Body of pancreas (tissue), 4 donors: ENCODE measurements around the gene POLD1. TPM values are rescaled to one million over a fixed set of nuclear protein-coding genes. Genes with fewer than 3 reads are reported as not detected.

ENCODE experiments used
- ATAC-seq: fragments of 150-250 bp; one replicate; pipeline ENCODE4 v1.9.1; 2016
- DNase-seq, 4 donors: peaks; one replicate each; pipeline ENCODE4 v3.0.0-alpha.2; 2019
- H3K27ac ChIP-seq, 4 donors: fragments of 200-600 bp; sonication (generic); 1 replicate in 3 of 4; 2 replicates in 1 of 4; pipeline versions ENCODE4 v1.5.1 to v1.6.1; 2016 to 2019; ENCODE audit warnings: mild to moderate bottlenecking in 1 of 4, mixed read lengths in 1 of 4, moderate library complexity in 1 of 4
- H3K27me3 ChIP-seq, 2 donors: fragments of 200-600 bp; sonication (generic); one replicate each; pipeline ENCODE4 v1.6.0; 2016; ENCODE audit warnings: mild to moderate bottlenecking in 1 of 2
- H3K36me3 ChIP-seq, 2 donors: fragments of 200-600 bp; sonication (generic); replicated peaks in 1 of 2; 2 replicates each; pipeline ENCODE4 v1.5.1; 2016; ENCODE audit warnings: low read depth in 2 of 2; ENCODE audit not compliant: insufficient read depth in 1 of 2
- H3K4me1 ChIP-seq: fragments of 200-600 bp; sonication (generic); one replicate; pipeline ENCODE4 v1.6.0; 2016
- H3K4me3 ChIP-seq, 2 donors: fragments of 200-600 bp; sonication (generic); 1 replicate in 1 of 2; 2 replicates in 1 of 2; pipeline ENCODE4 v1.5.1; 2016 to 2019
- H3K9me3 ChIP-seq, 3 donors: fragments of 200-600 bp; sonication (generic); 1 replicate in 2 of 3; 2 replicates in 1 of 3; pipeline ENCODE4 v1.5.1; 2016
- POLR2A ChIP-seq, 3 donors: fragments of 450-650 bp; IDR thresholded peaks; one replicate each; pipeline ENCODE4 v1.6.1; 2016; ENCODE audit warnings: antibody characterized with exemption in 3 of 3, mild to moderate bottlenecking in 2 of 3
- WGBS, 2 donors: methylation state at CpG; one replicate each; pipeline ENCODE4 v1.1.5; 2017; 5-methylcytosine and 5-hydroxymethylcytosine counted together
- intact Hi-C: fragments of 100-400 bp; cut with DNase I; formaldehyde crosslinking; loops from one replicate; pipeline ENCODE4 v1.15.1; 2023
- total RNA-seq, 2 donors: library from RNA; depleted of rRNA; stranded (reverse); fragments of >200 nt; gene quantifications; one replicate each; pipeline ENCODE4 v1.1.0, GENCODE V29; 2016
- TF ChIP-seq, protein P1 (sequence below), 7 experiments: fragments of 450-650 bp in 4 of 7; fragments of 200-600 bp in 3 of 7; sonication (generic) in 3 of 7; IDR thresholded peaks; one replicate each; pipeline ENCODE4 v1.5.1; 2016 to 2019; ENCODE audit warnings: antibody characterized with exemption in 7 of 7

The POLD1 gene
- total RNA-seq, 2 donors from 2014 or later, result 13.2 to 13.8 TPM

DNA sequence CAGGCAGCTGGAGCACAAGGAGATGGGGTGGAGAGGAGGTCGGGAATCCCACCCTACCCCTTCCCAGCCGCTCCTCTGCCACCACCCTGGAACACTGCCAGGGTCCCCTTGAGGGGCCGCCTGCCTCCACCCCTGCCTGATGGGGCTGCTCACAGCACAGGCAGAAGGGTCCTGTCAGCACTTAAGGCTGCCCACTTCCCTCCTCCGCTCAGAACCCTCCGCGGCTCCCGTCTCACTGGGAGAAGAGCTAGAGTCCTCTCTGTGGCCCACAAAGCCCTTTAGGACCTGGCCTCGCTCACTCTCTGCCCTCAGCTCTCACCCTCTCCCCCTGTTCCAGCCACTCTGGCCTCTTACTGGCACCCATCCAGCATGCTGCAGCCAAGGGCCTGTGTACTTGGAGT lies 3.4 kb upstream of the POLD1 start:
- H3K27ac ChIP-seq, result no peak overlapping the region
- H3K36me3 ChIP-seq, result peaks cover 0 to 23% of the 10 kb centered on the region in 2 donors
- ATAC-seq, result no peak
- no peaks in the 10 kb centered on the region for H3K9me3 ChIP-seq
- no peak for TF ChIP-seq POLR2A (IDR thresholded peaks at IDR 0.05)
- TF ChIP-seq, protein P1, sequence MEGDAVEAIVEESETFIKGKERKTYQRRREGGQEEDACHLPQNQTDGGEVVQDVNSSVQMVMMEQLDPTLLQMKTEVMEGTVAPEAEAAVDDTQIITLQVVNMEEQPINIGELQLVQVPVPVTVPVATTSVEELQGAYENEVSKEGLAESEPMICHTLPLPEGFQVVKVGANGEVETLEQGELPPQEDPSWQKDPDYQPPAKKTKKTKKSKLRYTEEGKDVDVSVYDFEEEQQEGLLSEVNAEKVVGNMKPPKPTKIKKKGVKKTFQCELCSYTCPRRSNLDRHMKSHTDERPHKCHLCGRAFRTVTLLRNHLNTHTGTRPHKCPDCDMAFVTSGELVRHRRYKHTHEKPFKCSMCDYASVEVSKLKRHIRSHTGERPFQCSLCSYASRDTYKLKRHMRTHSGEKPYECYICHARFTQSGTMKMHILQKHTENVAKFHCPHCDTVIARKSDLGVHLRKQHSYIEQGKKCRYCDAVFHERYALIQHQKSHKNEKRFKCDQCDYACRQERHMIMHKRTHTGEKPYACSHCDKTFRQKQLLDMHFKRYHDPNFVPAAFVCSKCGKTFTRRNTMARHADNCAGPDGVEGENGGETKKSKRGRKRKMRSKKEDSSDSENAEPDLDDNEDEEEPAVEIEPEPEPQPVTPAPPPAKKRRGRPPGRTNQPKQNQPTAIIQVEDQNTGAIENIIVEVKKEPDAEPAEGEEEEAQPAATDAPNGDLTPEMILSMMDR (IDR thresholded peaks at IDR 0.05), result no peak
- peaks cover 21% of the 10 kb centered on the region for H3K4me1 ChIP-seq
- H3K4me3 ChIP-seq, result no peak overlapping the region
- 78 to 87% methylated on average over 7 to 8 of the region's 8 CpGs for WGBS, 2 donors
- DNase-seq, result peak in 1 of 4 donors; percentile 12
- intact Hi-C loops, result no loop called here
- no peaks in the 10 kb centered on the region for H3K27me3 ChIP-seq

DNA sequence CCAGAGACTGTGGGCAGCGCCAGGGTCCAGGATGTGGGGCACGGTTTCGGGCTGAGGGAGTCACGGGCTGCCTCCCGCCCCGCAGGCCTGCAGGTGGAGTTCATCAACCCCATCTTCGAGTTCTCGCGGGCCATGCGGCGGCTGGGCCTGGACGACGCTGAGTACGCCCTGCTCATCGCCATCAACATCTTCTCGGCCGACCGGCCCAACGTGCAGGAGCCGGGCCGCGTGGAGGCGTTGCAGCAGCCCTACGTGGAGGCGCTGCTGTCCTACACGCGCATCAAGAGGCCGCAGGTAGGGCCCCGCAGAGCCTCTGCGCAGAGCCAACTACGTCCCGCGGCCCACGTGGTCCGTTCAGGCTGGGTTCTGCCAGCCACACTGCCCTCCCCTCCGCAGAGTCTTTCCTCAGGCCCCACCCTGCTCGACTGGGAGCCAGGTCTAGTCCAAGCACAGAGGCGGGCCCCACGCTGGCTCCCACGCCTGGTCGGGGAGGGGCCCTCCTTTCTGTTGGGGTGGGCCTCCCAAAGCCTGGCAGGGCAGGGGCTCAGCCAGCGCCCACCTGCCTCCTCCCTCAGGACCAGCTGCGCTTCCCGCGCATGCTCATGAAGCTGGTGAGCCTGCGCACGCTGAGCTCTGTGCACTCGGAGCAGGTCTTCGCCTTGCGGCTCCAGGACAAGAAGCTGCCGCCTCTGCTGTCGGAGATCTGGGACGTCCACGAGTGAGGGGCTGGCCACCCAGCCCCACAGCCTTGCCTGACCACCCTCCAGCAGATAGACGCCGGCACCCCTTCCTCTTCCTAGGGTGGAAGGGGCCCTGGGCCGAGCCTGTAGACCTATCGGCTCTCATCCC lies 2.0 kb upstream of the POLD1 start:
- TF ChIP-seq POLR2A (IDR thresholded peaks at IDR 0.05), result no peak
- TF ChIP-seq, protein P1 (IDR thresholded peaks at IDR 0.05), result no peak
- Histone ChIP-seq H3K4me1 (peaks cover 18% of the 10 kb centered on the region), H3K36me3 (peaks cover 0 to 23% of the 10 kb centered on the region in 2 donors), H3K9me3 (no peaks in the 10 kb centered on the region), H3K4me3 (no peak overlapping the region), H3K27me3 (no peaks in the 10 kb centered on the region), H3K27ac (no peak overlapping the region)
- ATAC-seq, result no peak
- intact Hi-C loops, result no loop called here
- 88 to 89% methylated on average over 22 to 26 of the region's 58 CpGs for WGBS, 2 donors
- peak in 1 of 4 donors; percentile 19 for DNase-seq

DNA sequence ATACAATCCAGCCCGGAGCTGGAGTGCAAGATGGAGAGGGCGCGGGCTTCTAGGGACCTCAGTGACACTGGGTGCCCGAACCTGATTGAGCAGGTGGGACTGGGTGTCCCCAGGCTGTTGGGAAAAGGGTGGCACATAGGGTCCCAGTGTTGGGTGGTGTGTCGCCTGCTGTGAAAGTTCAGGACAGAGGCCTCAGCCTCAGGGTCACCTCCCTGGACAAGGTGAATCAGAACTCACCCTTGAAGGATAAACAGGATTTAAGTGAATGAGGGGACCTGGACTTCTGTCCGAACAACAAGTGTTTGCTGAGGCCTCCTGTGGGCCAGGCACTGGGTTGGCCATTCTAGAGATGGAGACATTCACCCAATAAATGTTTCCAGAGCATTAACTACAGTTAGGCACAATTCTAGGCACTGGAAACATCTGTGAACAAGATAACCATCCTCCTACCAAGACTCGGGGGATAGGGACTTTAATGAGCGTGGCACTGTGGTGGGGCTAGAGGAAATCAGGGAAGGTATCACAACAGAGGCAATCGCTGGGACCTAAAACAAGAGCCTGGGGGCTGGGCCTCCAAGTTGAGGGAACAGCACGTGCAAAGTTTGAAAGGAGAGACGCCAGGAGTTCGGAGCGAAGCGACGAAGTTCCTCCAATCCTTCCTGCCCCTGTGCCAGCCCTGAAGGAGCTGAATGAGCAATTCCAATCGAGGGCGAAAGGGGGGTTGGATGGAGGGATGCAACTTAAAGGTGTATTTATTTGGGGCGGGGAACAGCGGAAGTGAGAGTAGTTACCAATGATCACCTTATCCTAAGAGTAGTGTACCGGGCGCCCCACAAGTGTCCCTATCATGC lies 921 bp upstream of the POLD1 start:
- intact Hi-C loops, result no loop called here
- no peak for ATAC-seq
- Histone ChIP-seq H3K27me3 (no peaks in the 10 kb centered on the region), H3K4me1 (peaks cover 18% of the 10 kb centered on the region), H3K27ac (peak overlapping the region; percentile 66 to 86 (median 74)), H3K36me3 (peaks cover 0 to 19% of the 10 kb centered on the region in 2 donors), H3K4me3 (no peak overlapping the region), H3K9me3 (no peaks in the 10 kb centered on the region)
- peak in 1 of 4 donors; percentile 37 for DNase-seq
- no peak for TF ChIP-seq POLR2A (IDR thresholded peaks at IDR 0.05)
- TF ChIP-seq, protein P1 (IDR thresholded peaks at IDR 0.05), result no peak
- 41 to 49% methylated on average over 21 of the region's 21 CpGs for WGBS, 2 donors

DNA sequence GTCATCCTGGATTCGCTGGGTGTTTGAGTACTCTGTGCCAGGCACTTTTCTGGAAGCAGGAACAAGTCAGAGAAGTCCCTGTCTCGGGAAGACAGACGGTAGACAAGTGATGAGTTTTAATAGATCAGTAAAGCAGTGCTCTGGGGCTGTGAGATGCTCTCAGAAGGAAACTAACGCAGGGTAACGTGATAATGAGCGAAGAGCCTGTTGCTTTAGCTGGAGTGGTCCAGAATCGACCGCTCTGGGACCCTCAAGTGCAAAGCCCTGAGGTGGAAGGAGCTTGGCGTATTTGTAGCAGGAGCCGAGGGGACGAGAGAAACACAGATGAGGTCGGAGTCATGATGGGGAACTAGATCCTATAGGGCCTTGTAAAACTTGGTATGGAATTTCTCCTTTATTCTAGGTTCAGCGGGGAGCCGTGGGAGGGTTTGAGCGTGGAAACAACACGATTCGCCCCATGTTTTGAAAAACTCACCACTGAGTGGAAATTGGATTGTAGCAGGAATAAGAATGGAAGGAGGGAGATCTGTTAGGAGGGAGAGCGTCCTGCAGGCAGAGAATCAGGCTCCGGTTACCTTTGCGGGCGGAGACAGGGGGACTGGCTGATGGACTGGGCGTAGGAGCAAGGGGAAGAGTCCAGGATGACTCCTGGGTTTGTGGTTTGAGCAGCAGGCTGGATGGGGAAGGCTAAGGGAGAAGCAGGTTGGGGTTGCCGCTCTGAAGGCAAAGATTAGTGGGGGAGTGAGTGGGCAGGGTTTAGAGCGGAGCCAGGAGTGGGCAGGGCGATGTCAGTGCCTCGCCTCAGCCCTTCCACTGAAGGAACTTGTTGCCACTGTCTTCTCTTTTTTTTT lies 763 bp downstream of the POLD1 start:
- Histone ChIP-seq H3K36me3 (peaks cover 0 to 9% of the 10 kb centered on the region in 2 donors), H3K27me3 (no peaks in the 10 kb centered on the region), H3K4me3 (peak overlapping the region; percentile 48 to 53), H3K4me1 (peaks cover 18% of the 10 kb centered on the region), H3K27ac (peak overlapping the region in 3 of 4 donors; percentile 62 to 86 (median 77)), H3K9me3 (no peaks in the 10 kb centered on the region)
- DNase-seq (no peak), ATAC-seq (no peak)
- TF ChIP-seq, protein P1 (IDR thresholded peaks at IDR 0.05), result no peak
- TF ChIP-seq POLR2A (IDR thresholded peaks at IDR 0.05), result no peak
- intact Hi-C loops, result no loop called here
- 15 to 19% methylated on average over 26 of the region's 26 CpGs for WGBS, 2 donors
